Stimulated activated CD4-positive, alpha-beta T cell treated with anti-CD3 and anti-CD28 coated beads, TNF-alpha, amount 100 ng/mL, for 24 hours (primary cell): ENCODE measurements around the gene TAP1.
A peak's percentile ranks its signal among the peaks of the same experiment; 100 is the strongest.

Experiments
- DNase-seq, 3 experiments: peaks; one replicate each; pipeline ENCODE4 v3.0.0-alpha.2; 2020; ENCODE audit warnings: low read depth in 3 of 3

TAP1 gene

GRCh38 chr6:32860674-32861073, 7.2 kb upstream of the TAP1 start:
- DNase-seq: no peak

DNA sequence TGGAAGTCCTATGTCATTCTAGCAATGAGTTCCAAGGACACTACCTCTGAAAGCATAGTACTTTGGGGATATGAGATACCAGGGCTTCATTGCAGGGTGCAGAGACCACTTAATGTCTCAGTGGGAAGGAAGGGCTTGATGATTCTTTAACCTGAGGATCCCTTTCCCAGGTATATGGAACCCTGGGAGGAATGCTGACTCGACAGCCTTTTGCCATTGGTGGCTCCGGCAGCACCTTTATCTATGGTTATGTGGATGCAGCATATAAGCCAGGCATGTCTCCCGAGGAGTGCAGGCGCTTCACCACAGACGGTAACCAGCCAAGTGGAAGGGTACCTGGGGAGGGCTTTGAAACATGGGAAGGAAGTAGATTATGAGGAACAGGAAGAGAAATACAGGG, 4.7 kb upstream of the TAP1 start:
- DNase-seq: no peak

DNA sequence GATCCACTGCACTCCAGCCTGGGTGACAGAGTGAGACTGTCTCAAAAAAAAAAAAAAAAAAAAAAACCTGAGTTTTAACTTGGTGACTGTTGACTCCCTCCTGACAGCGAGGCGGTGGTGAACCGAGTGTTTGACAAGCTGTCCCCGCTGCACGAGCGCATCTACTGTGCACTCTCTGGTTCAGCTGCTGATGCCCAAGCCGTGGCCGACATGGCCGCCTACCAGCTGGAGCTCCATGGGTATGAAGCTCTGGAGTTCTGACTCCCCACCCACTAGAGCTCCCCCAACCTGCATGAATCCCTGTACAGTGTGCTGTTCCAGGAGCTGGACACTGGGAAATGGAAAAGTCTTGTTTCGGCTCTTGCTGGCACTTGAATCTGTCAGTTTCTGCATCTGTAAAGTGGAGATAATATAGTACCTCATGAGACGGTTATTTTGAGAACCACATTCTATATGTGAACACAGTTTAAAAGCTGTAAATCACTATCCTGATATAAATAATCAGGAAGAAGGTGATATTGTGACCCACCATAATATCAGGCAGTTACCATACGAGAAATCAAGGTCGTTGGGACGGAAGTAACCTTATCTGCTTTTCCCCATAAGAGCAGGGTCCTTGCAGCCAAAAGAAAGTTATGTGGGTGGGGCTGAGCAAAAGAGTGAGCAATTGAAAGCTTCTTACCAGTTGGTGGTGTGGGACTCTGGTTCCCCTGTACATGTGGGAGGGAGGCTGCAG, 3.8 kb upstream of the TAP1 start:
- no peak for DNase-seq

DNA sequence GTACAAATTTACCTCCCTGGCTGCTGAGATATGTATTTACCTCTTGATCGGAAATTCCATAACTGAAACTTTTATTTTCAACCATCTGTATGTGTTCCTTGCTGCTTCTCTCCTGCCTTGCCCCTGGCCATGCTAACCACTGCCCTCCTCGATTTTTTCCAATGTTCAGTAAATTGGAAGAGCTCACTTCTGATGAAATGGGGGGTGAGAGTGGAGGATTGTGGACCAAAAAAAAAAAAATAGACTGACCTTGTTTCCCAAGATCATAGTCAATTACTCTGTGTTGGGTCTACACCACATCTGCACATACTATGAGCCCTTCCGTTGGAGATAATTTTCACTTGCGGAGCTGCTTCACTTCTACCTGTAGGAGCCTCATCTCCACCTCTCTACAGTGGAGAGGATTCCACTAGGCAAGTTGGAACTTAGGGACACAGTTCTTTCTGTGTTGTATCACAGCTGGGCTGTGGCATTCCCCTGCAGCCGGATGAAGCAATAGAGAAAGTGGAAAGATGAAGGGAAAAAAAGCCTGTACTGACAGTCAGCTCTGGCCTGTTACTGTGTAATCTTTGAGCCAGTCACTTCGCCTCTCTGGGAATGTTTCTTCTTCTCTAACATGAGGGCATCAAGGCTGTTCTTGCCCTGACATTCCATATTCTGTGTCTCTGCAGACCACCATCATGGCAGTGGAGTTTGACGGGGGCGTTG, 2.1 kb upstream of the TAP1 start:
- no peak for DNase-seq

GRCh38 chr6:32854376-32855178, 1.1 kb upstream of the TAP1 start:
- peak in 1 of 3 experiments; percentile 56 for DNase-seq

DNA sequence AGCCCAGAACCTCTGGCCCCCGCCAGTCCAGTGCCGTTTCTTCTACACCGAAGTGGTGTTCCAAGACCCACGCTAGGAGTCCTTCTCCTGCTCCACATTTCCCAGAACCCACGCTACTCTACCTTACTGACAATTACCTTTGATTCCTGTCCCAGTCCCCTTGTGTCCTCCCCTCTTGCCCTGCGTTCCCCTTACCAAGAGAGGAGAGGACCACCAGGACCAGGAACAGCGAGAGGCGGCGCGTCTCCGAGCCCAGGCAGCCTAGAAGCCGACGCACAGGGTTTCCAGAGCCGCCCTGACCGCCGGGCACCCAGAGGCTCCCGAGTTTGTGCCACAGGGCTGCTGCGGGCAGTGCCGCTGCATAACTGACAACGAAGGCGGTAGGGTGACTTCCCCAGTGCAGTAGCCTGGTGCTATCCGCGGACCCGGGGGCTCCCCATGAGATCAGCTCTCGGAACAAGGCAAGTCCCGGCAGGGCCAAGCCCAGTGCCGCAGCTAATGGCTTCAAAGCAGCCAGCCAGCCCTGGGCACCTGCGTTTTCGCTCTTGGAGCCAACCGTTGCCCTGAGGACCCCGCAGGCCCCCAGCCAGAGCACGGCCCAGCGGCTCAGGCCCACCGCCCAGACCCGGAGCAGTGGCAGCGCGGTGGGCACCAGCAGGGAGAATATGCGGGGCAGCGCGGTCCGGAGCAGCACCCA, 512 bp downstream of the TAP1 start:
- DNase-seq: peak in 1 of 3 experiments; percentile 48

DNA sequence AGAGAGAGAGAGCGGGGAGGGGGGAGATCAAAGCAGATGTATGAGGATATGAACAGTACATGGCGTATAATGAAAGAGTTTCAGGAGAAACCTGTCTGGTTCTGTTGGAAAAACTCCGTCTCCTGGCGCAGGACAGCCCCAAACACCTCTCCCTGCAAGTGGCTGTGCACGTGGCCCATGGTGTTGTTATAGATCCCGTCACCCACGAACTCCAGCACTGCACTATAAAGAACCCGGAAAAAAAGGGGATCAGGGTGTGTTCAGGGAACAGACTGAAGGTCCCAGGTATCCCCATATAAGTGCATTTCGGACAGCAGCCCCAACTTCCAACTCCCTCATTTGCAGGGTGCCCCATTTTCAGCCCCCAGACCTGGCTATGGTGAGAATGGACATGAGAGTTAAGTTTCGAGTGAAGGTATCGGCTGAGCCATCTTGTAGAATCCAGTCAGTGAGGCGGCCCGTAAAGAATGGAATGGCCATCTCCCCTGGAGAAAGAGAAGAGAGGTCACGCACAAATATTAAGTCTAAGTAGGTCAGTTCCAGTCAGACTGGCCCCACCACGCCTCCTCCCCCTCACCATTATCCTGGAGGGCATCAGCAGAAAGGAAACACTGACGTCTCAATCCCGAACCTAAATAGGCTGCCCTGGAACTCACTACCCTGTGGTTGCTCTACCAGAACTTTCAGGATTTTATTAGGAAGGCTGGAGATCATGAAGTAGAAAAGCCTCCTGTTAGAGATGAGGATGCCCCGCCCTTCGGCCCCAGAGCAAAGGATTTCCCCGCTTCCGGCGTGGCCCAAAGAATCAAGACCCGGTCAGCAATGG, 1.3 kb downstream of the TAP1 start:
- no peak for DNase-seq

DNA sequence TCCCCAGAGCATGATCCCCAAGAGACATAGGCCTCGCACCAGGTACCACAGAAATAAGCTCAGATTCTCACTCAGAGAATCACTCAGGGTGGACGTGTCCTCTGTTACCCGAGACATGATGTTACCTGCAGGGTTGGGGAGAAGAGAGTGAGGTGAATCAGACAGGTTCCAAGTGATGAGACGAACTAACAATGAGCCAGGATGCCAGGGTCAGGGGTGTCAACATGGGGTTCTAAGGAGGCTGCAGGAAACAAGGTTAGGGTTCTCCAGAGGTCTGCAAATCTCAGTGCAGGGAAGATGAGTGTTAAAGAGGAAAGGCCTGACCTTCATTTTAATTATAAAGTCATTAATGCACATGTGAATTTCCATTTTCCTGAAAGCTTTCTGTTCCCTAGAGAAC, 2.5 kb downstream of the TAP1 start:
- no peak for DNase-seq

- DNase-seq: no peak
Measured at GRCh38 chr6:32849126-32849525, 4.4 kb downstream of the TAP1 start.

- DNase-seq: no peak
Measured at GRCh38 chr6:32847795-32848194, 5.7 kb downstream of the TAP1 start.

DNA sequence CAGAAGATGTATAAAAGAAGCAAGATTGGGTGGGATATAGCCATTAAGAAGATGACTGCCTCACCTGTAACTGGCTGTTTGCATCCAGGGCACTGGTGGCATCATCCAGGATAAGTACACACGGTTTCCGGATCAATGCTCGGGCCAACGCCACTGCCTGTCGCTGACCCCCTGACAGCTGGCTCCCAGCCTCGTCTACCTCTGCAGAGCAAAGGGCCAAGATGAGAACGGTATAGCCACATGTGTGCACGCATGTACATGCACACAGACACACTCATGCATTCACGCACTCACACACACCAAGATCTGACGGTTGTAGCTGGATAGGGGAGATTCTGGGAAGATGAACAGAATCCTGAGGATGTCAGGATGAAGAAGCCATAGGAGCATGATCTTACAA, 6.5 kb downstream of the TAP1 start:
- DNase-seq: no peak

DNA sequence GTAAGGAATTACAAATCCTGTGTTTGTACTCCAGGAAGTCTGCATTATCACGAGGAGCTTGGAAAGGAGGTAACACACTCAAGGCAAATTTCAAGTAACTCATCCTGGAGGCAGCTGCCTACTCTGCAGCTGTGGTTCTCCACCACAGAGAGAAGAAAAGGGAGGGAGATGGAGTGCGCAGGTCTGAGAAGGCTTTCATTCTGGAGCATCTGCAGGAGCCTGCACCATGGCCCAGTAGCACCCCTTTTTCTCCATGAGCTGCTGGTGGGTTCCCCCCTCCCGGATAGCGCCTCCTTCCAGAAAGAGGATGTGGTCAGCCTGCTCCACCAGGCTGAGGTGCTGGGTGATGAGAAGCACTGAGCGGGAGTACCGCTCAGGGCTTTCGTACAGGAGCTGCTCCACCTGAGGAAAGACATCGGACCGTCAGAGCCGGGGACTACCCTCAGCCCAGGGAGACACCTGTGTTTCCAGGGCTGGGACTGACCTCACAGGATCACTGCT, 8.1 kb downstream of the TAP1 start:
- peak in 1 of 3 experiments; percentile 50 for DNase-seq

DNA sequence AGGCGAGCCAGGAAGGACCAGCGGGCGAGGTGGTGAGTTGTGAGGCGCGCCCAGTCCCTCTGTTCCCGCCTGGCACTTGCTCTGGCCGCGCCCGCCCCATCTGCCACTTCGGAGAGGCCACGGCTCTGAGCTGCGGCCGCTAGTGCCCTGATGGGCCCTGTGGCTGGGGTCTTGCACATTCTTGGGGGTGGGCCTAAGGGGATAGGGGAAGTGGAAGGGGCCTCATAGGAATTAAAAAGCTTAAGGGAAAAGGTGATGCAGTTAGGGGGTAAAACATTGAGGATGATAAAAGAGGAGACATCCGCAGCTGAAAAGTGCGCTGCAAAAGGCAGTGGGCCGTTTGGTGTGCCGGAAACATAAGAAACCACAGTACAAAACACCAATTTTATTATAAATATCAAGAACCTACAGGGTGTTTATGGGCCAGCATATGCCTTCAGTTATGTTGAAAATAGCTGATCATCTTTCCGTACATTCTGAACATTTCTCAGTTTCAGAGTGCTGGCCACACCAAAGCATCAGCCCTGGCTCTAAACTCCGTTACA, 8.6 kb downstream of the TAP1 start:
- DNase-seq: no peak

- DNase-seq: peak; percentile 96 to 98 (median 98)
Measured at GRCh38 chr6:32843979-32844838, 9.3 kb downstream of the TAP1 start, which contains the start of gene PSMB8. Gene PSMB8, minus strand, starts transcription at chr6:32844047. Its CDS starts 51 bp downstream, at chr6:32843996.

DNA sequence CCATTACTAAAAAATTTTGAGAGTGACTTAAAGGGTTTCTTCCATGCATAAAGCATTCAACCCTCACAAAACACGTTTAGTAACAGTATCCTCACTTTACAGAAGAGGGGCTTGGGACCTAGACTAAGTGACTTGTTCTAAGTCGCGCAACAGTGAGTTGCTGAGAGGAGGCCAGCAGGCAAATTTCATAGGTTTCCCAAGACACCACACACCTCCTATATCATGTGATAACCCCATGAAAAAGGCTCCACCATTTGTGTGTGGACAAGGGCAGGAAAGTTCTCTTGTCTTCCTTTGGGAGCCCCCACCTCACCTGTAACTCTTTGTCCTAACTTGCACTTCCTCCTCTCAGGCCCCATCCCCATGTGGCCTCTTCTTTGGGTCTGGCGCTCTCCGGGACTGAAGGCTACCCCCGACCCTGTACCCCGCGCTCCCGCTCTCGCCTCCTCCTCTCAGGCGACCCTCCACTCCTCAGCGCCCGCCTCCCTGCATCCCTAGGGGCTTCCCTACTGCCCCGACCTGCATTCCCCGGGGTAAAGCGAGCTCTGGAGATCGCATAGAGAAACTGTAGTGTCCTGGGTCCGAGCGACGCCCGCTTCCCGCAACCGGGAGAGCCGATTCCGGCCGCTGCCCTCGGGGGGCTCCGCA, 10.0 kb downstream of the TAP1 start:
- DNase-seq: no peak

GRCh38 chr6:32842690-32843089, 10.8 kb downstream of the TAP1 start:
- DNase-seq: no peak

DNA sequence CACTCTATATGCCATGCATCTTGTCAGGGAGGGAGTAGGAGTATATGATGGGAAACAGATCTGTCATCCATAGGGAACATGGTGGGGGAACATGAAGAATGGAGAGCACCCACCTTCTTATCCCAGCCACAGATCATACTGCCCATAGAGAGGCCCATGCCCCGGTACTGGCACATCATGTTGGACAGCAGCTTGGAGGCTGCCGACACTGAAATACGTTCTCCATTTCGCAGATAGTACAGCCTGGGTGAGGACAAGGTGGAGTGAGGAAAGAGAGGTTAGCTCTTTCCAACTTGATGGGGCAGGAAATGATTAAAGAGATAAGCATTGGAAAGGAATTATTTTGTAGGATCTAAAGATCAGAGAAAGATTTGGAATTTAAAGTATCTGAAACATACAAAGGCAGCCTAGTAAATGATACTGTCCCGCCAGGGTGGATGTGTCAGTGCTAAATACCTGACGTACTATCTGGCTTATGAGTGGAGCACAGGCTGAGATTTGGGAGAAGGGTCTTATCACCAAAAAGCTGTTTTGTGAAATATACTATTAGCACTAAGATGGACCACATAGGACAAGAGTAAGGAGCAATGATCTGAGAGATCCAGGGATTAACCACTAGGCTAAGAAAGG, 11.4 kb downstream of the TAP1 start:
- DNase-seq: no peak

DNA sequence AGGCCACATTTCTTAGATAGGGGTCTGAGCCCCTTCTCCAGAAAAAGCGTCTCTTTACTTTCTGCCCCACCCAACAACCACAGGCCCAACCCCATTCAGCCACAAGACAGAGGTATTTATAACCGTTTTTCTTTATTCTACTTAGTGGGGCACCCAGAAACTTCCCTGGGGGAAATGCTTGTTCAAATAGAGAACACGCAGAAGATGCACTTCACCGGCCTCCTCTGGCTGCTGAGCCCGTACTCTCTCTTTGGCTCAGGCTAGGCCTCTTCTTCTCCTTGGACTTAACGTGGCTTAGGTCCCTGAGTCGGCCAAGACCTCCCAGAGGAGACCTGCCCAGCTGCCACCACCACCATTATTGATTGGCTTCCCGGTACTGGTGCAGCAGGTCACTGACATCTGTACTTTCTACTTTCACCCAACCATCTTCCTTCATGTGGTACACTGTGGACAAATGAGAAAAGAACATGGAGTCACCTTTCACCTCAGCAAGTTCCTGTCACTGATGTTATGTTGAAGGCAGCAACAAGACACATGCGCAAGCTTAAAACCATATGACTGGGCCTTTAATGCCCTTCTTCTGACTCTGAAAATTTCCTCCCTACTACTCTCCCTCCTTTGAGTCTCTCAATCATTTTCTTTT, 12.8 kb downstream of the TAP1 start:
- DNase-seq: peak in 1 of 3 experiments; percentile 50
